ENCODE results near the gene HOXA5. TPM values are rescaled to one million over a fixed set of nuclear protein-coding genes. Genes with fewer than 3 reads are reported as not detected.

Gene HOXA5
- total RNA-seq, 1 experiment from 2014 or later: 6.7 TPM

DNA sequence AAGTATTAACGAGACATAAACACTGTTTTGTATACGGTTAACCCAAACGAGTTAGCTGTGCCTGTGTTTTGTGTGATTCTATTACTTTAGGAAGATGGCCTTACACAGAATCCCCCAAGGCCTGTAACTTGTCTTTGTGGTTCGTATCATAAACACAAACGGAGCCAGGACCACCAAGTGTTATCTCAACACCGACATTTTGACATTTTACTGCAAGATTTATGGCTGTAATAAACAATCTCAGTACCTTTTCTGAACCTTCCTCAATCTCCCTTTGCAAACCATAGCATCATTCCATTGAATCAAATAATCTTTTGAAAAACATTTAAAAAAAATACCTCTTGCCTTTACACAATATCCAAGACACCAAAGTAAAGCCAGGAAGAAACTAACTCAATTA is 10.5 kb downstream of the HOXA5 start:
- no peaks in the 10 kb centered on the region for H4K20me1 ChIP-seq (ENCODE audit: insufficient read depth)
- ATAC-seq (no peak), DNase-seq (ENCODE audit: low read depth, low spot score) (no peak)
- H3K79me2 ChIP-seq (ENCODE audit: insufficient read depth, low read length): no peaks in the 10 kb centered on the region
- H3K4me3 ChIP-seq (replicated peaks in 1 of 2; ENCODE audit: low read depth in 1 of 2, low read length in 2 of 2): no peak overlapping the region
- POLR2A ChIA-PET: no interaction called here
- H3K4me1 ChIP-seq (ENCODE audit: control insufficient read depth in 1 of 2, insufficient read depth in 2 of 2, low read length in 2 of 2): peaks cover 41 to 87% of the 10 kb centered on the region in 2 experiments
- peaks cover 7% of the 10 kb centered on the region for H3K27me3 ChIP-seq (ENCODE audit: insufficient read depth, low read length)
- intact Hi-C loops (cut with micrococcal nuclease): no loop called here
- H3K9me2 ChIP-seq (ENCODE audit: insufficient read depth): no peaks in the 10 kb centered on the region
- H3K4me2 ChIP-seq (ENCODE audit: low read length): peak overlapping the region; percentile 83; the same call in 1 of the 2 replicates
- RAD21 ChIA-PET (ENCODE audit: low non-redundant PET in 1 of 2, low total read pairs in 2 of 2, uncharacterized antibody in 2 of 2, unreplicated experiment in 2 of 2): no interaction called here
- no peak overlapping the region for H2AFZ ChIP-seq (ENCODE audit: low read depth, low read length, poor library complexity, severe bottlenecking)
- TF ChIP-seq YY1 (IDR thresholded peaks at IDR 0.05; ENCODE audit: extremely low read depth, insufficient replicate concordance, low read depth, low read length) (no peak), TCF7L2 (IDR thresholded peaks at IDR 0.05; ENCODE audit: borderline replicate concordance, extremely low read depth, insufficient read depth, insufficient read length) (no peak), POLR2AphosphoS5 (IDR thresholded peaks at IDR 0.05; ENCODE audit: low read depth, low read length) (no peak), EZH2 (IDR thresholded peaks at IDR 0.05) (no peak), SIN3A (IDR thresholded peaks at IDR 0.05; ENCODE audit: low read depth) (no peak), POLR2A (IDR thresholded peaks at IDR 0.05; ENCODE audit: borderline replicate concordance, extremely low read depth, insufficient read depth, insufficient read length) (no peak), EZH2phosphoT487 (IDR thresholded peaks at IDR 0.05; ENCODE audit: borderline replicate concordance) (no peak), ELF1 (IDR thresholded peaks at IDR 0.05; ENCODE audit: borderline replicate concordance, low read depth) (no peak), SRF (IDR thresholded peaks at IDR 0.05; ENCODE audit: low read depth) (no peak)
- TF ChIP-seq, protein P1, sequence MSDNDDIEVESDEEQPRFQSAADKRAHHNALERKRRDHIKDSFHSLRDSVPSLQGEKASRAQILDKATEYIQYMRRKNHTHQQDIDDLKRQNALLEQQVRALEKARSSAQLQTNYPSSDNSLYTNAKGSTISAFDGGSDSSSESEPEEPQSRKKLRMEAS (IDR thresholded peaks at IDR 0.05): no peak
- TF ChIP-seq, protein P2, sequence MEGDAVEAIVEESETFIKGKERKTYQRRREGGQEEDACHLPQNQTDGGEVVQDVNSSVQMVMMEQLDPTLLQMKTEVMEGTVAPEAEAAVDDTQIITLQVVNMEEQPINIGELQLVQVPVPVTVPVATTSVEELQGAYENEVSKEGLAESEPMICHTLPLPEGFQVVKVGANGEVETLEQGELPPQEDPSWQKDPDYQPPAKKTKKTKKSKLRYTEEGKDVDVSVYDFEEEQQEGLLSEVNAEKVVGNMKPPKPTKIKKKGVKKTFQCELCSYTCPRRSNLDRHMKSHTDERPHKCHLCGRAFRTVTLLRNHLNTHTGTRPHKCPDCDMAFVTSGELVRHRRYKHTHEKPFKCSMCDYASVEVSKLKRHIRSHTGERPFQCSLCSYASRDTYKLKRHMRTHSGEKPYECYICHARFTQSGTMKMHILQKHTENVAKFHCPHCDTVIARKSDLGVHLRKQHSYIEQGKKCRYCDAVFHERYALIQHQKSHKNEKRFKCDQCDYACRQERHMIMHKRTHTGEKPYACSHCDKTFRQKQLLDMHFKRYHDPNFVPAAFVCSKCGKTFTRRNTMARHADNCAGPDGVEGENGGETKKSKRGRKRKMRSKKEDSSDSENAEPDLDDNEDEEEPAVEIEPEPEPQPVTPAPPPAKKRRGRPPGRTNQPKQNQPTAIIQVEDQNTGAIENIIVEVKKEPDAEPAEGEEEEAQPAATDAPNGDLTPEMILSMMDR (IDR thresholded peaks at IDR 0.05 in 2 of 3, conservative IDR thresholded peaks at IDR 0.05 in 1 of 3; ENCODE audit: borderline replicate concordance in 1 of 3, insufficient read depth in 1 of 3, low read depth in 2 of 3, low read length in 2 of 3): no peak
- TF ChIP-seq, protein P3, sequence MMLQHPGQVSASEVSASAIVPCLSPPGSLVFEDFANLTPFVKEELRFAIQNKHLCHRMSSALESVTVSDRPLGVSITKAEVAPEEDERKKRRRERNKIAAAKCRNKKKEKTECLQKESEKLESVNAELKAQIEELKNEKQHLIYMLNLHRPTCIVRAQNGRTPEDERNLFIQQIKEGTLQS (IDR thresholded peaks at IDR 0.05): no peak
- CTCF ChIA-PET: no interaction called here
- no peak overlapping the region for H3K9ac ChIP-seq (ENCODE audit: low read length)
- no TSS peak for BruUV-seq (replicated peaks)
- H3K9me3 ChIP-seq (ENCODE audit: control insufficient read depth in 1 of 2, insufficient read depth in 1 of 2, low read depth in 1 of 2, low read length in 2 of 2): no peaks in the 10 kb centered on the region
- no peaks in the 10 kb centered on the region for H3K36me3 ChIP-seq (ENCODE audit: control insufficient read depth in 1 of 2, insufficient read depth in 2 of 2, low read length in 2 of 2)
- no peak overlapping the region for H3K27ac ChIP-seq (ENCODE audit: low read depth, low read length)
